B cell (primary cell): ENCODE data around the gene CAPN5. TPM values are rescaled to one million over a fixed set of nuclear protein-coding genes. Genes with fewer than 3 reads are reported as not detected.
A peak's percentile ranks its signal among the peaks of the same experiment; 100 is the strongest.

Experiments
- ATAC-seq: fragments of 200-7000 bp; cut with Tn5 transposase; one replicate; pipeline ENCODE4 v1.10.0; 2021; ENCODE audit warnings: low read depth, mild to moderate bottlenecking, moderate number of reproducible peaks, moderate library complexity
- CTCF ChIA-PET: fragments of 350-600 bp; sonication (Branson Sonifier 250); formaldehyde crosslinking; loops from one replicate; lab custom pipeline; 2021; ENCODE audit warnings: antibody characterized with exemption, inconsistent platforms; lab: Charles Lee
- POLR2A ChIA-PET: fragments of 350-600 bp; sonication (Branson Sonifier 250); formaldehyde crosslinking; loops from one replicate; lab custom pipeline; 2021; ENCODE audit warnings: antibody characterized with exemption; lab: Charles Lee
- DNase-seq: peaks from one replicate; pipeline ENCODE4 v3.0.0; 2013
- H2AFZ ChIP-seq: 2 replicates; pipeline ENCODE4 v1.6.1; 2012; ENCODE audit warnings: mild to moderate bottlenecking, low read depth, low read length; ENCODE audit not compliant: insufficient read depth, poor library complexity, severe bottlenecking
- H3K27ac ChIP-seq, 2 donors: 1 replicate in 1 of 2; 2 replicates in 1 of 2; pipeline ENCODE4 v1.5.1; 2012 to 2013; ENCODE audit warnings: low read length in 2 of 2, mild to moderate bottlenecking in 2 of 2, moderate library complexity in 1 of 2
- H3K27me3 ChIP-seq, 4 experiments: fragments of 200-600 bp in 1 of 4; sonication (generic) in 1 of 4; replicated peaks in 1 of 4; 1 replicate in 2 of 4; 2 replicates in 2 of 4; pipeline versions ENCODE4 v1.6.1 to v1.7.0; 2013 to 2016; ENCODE audit warnings: low read length in 3 of 4, mild to moderate bottlenecking in 2 of 4, mixed read lengths in 1 of 4, moderate library complexity in 1 of 4; ENCODE audit not compliant: insufficient read depth in 4 of 4, control insufficient read depth in 3 of 4; ENCODE audit errors: control extremely low read depth in 1 of 4
- H3K36me3 ChIP-seq, 2 experiments: replicated peaks in 1 of 2; 1 replicate in 1 of 2; 2 replicates in 1 of 2; pipeline versions ENCODE4 v1.6.1 to v1.7.1; 2013; ENCODE audit warnings: low read length in 1 of 2; ENCODE audit not compliant: insufficient read depth in 2 of 2, control insufficient read depth in 1 of 2; ENCODE audit errors: control extremely low read depth in 1 of 2, extremely low read depth in 1 of 2
- H3K4me1 ChIP-seq, 2 donors: fragments of 200-600 bp in 1 of 2; sonication (generic) in 1 of 2; 1 replicate in 1 of 2; 2 replicates in 1 of 2; pipeline versions ENCODE4 v1.5.1 to v1.6.1; 2013 to 2017; ENCODE audit warnings: low read length in 2 of 2; ENCODE audit not compliant: control insufficient read depth in 2 of 2, insufficient read depth in 2 of 2
- H3K4me2 ChIP-seq: replicated peaks from 2 replicates; pipeline ENCODE3; 2012; ENCODE audit warnings: mild to moderate bottlenecking, low read depth, low read length; ENCODE audit not compliant: poor library complexity, severe bottlenecking
- H3K4me3 ChIP-seq, 5 experiments: fragments of 200-600 bp in 1 of 5; sonication (generic) in 1 of 5; 1 replicate in 3 of 5; 2 replicates in 2 of 5; pipeline versions ENCODE4 v1.5.1 to v1.7.0; 2011 to 2016; ENCODE audit warnings: low read length in 4 of 5, mild to moderate bottlenecking in 4 of 5, low read depth in 2 of 5, control low read depth in 1 of 5, moderate library complexity in 1 of 5; ENCODE audit not compliant: insufficient read depth in 1 of 5; ENCODE audit errors: control extremely low read depth in 1 of 5, extremely low read depth in 1 of 5
- H3K79me2 ChIP-seq: fragments of 200-600 bp; sonication (generic); one replicate; pipeline ENCODE4 v1.6.0; 2016; ENCODE audit warnings: low read length; ENCODE audit not compliant: control insufficient read depth, insufficient read depth
- H3K9ac ChIP-seq: fragments of 200-600 bp; sonication (generic); 2 replicates; pipeline ENCODE4 v1.6.1; 2017; ENCODE audit warnings: mild to moderate bottlenecking, low read length, moderate library complexity
- H3K9me3 ChIP-seq, 3 donors: one replicate each; pipeline versions ENCODE4 v1.6.1 to v1.7.1; 2013; ENCODE audit warnings: low read length in 2 of 3; ENCODE audit not compliant: control insufficient read depth in 2 of 3, insufficient read depth in 1 of 3; ENCODE audit errors: control extremely low read depth in 1 of 3
- H4K20me1 ChIP-seq: 2 replicates; pipeline ENCODE4 v1.6.0; 2012; ENCODE audit warnings: mild to moderate bottlenecking, low read length; ENCODE audit not compliant: insufficient read depth, control insufficient read depth, poor library complexity, severe bottlenecking
- H3K27ac Mint-ChIP-seq: one replicate; pipeline ENCODE4 v1.8.0; 2021; ENCODE audit warnings: mixed read lengths
- H3K27me3 Mint-ChIP-seq: one replicate; pipeline ENCODE4 v1.8.0; 2021; ENCODE audit warnings: mixed read lengths
- H3K4me1 Mint-ChIP-seq: one replicate; pipeline ENCODE4 v1.8.0; 2021; ENCODE audit warnings: mixed read lengths
- H3K4me3 Mint-ChIP-seq: one replicate; pipeline ENCODE4 v1.8.0; 2021; ENCODE audit warnings: mixed read lengths
- H3K9me3 Mint-ChIP-seq: one replicate; pipeline ENCODE4 v1.8.0; 2022; ENCODE audit warnings: mixed read lengths; ENCODE audit not compliant: insufficient read depth
- EZH2 ChIP-seq: IDR thresholded peaks from 2 replicates; pipeline ENCODE4 v1.6.1; 2012; ENCODE audit warnings: borderline replicate concordance, low read depth, mild to moderate bottlenecking, moderate library complexity, low read length; ENCODE audit not compliant: insufficient read depth, poor library complexity, severe bottlenecking
- WGBS: methylation state at CpG from one replicate; pipeline ENCODE4 v1.1.5; 2013; ENCODE audit warnings: missing lambda C conversion rate; ENCODE audit not compliant: insufficient coverage; 5-methylcytosine and 5-hydroxymethylcytosine counted together
- intact Hi-C: fragments of 100-400 bp; cut with micrococcal nuclease; formaldehyde crosslinking; loops from one replicate; pipeline ENCODE4 v1.10.0; 2022
- polyA plus RNA-seq: library from polyadenylated mRNA; depleted of rRNA; stranded (reverse); fragments of >200 nt; gene quantifications from 2 replicates; pipeline ENCODE4 v1.2.3, GENCODE V29; 2012
- total RNA-seq, 2 donors: library from RNA; stranded (reverse); fragments of 120-200 nt in 1 of 2; gene quantifications; 1 replicate in 1 of 2; 2 replicates in 1 of 2; pipeline versions ENCODE4 v1.2.3 to v1.2.4, GENCODE V29; 2013 to 2022
- TF ChIP-seq, protein P1 (sequence below): fragments of 200-600 bp; IDR thresholded peaks from one replicate; pipeline ENCODE4 v1.8.0; 2022; ENCODE audit warnings: antibody characterized with exemption, mild to moderate bottlenecking

Gene CAPN5
- total and polyA plus RNA-seq, 2 donors (not counting 1 experiment from before 2014, with no cell fraction given), result 0.74 to 0.78 TPM

DNA sequence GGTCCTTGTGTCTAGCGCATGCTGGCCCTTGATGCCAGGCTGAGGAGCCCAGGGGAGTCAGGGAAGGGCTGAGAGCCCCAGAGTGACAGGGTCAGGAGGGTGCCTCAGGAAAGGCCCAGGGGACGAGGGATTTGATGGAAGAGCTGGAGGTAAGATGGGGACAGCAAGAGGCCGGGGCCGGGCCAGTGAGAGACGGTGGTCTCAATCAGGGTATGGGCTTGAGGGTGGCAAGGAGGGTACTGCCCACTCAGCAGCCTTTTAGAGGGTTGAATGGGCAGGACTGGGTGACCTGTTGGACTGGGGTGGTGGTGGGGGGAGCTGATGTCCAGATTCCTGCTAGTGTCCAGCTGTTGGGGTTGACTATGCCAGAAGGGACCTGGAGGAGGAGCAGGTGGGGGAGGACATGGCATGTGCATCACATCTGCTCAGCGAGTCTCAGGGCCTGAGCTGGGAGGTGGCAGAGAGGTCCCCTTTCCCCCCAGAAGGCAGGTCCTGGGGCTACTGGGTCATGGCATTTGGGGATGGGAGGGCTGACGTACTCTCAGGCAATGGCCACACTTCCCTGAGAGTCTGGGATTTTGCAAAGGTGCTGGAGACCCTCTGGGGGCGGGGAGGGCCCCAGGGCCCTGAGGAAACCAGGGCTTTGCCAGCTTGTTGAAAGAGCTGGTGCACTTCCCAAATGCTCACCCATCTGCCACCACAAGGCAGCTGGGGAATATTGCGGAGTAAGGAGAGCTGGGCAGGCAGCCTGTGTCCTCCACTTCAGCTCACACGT is 79.7 kb downstream of the CAPN5 start:
- POLR2A ChIA-PET, result no interaction called here
- no peak overlapping the region for H3K9ac ChIP-seq
- H3K36me3 ChIP-seq, result no peaks in the 10 kb centered on the region
- H3K27ac ChIP-seq, result no peak overlapping the region
- no peaks in the 10 kb centered on the region for H3K9me3 ChIP-seq
- H3K4me1 Mint-ChIP-seq, result peaks cover 7% of the 10 kb centered on the region
- H4K20me1 ChIP-seq, result no peaks in the 10 kb centered on the region
- no peak overlapping the region for H3K27ac Mint-ChIP-seq
- H3K4me3 Mint-ChIP-seq, result no peak overlapping the region
- no peak for TF ChIP-seq EZH2
- TF ChIP-seq, protein P1, sequence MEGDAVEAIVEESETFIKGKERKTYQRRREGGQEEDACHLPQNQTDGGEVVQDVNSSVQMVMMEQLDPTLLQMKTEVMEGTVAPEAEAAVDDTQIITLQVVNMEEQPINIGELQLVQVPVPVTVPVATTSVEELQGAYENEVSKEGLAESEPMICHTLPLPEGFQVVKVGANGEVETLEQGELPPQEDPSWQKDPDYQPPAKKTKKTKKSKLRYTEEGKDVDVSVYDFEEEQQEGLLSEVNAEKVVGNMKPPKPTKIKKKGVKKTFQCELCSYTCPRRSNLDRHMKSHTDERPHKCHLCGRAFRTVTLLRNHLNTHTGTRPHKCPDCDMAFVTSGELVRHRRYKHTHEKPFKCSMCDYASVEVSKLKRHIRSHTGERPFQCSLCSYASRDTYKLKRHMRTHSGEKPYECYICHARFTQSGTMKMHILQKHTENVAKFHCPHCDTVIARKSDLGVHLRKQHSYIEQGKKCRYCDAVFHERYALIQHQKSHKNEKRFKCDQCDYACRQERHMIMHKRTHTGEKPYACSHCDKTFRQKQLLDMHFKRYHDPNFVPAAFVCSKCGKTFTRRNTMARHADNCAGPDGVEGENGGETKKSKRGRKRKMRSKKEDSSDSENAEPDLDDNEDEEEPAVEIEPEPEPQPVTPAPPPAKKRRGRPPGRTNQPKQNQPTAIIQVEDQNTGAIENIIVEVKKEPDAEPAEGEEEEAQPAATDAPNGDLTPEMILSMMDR, result no peak
- WGBS, result 94% methylated on average over 9 of the region's 10 CpGs
- H3K9me3 Mint-ChIP-seq, result no peaks in the 10 kb centered on the region
- DNase-seq, result no peak
- peaks cover 12% of the 10 kb centered on the region for H3K27me3 Mint-ChIP-seq
- H3K4me1 ChIP-seq, result peaks cover 0 to 9% of the 10 kb centered on the region in 2 donors
- no peak overlapping the region for H2AFZ ChIP-seq
- no peak overlapping the region for H3K4me3 ChIP-seq
- H3K27me3 ChIP-seq, result peaks cover 0 to 11% (median 3%) of the 10 kb centered on the region in 4 experiments
- intact Hi-C loops, result no loop called here
- no peak for ATAC-seq
- CTCF ChIA-PET, result interaction anchor here (0.9 to 3.4 kb wide), 2 partner anchors 20 to 55 kb away, joined by 3 to 14 read pairs; partner anchors contain the start of gene MYO7A
- no peak overlapping the region for H3K4me2 ChIP-seq
- H3K79me2 ChIP-seq, result no peaks in the 10 kb centered on the region

DNA sequence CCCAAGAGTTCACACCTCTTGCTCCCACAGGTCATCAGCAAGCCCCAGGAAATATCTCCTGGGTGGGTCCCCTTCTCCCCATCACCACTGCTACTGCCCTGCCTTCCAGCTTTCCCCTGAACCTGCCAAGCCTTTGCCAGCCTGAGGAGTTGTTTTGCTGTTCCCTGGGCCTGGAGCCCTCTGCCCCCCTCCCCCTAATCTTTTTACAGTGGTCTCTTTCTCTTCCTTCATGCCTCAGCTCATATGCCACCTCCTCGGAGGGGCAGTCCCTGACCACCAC is 80.2 kb downstream of the CAPN5 start:
- Histone ChIP-seq H3K27ac (no peak overlapping the region), H3K79me2 (no peaks in the 10 kb centered on the region), H3K36me3 (no peaks in the 10 kb centered on the region), H3K9me3 (no peaks in the 10 kb centered on the region), H2AFZ (no peak overlapping the region), H3K9ac (no peak overlapping the region), H4K20me1 (no peaks in the 10 kb centered on the region), H3K4me1 (peaks cover 0 to 11% of the 10 kb centered on the region in 2 donors), H3K4me2 (no peak overlapping the region), H3K27me3 (peaks cover 0 to 11% (median 3%) of the 10 kb centered on the region in 4 experiments), H3K4me3 (no peak overlapping the region)
- Mint-ChIP-seq H3K27ac (no peak overlapping the region), H3K9me3 (no peaks in the 10 kb centered on the region), H3K4me3 (peak overlapping the region; percentile 43), H3K27me3 (peaks cover 12% of the 10 kb centered on the region), H3K4me1 (peaks cover 7% of the 10 kb centered on the region)
- ChIA-PET POLR2A (no interaction called here), CTCF (interaction anchor here (0.9 to 3.4 kb wide), 2 partner anchors 20 to 55 kb away, joined by 3 to 14 read pairs; partner anchors contain the start of gene MYO7A)
- DNase-seq (no peak), ATAC-seq (no peak)
- WGBS, result 80% methylated on average over 1 of the region's 1 CpG
- no peak for TF ChIP-seq EZH2
- TF ChIP-seq, protein P1, result no peak
- intact Hi-C loops, result no loop called here
